K562 (cell line): Measurements from ENCODE around the gene CCNK. TPM values are rescaled to one million over a fixed set of nuclear protein-coding genes. Genes with fewer than 3 reads are reported as not detected.

ENCODE experiments used
- ATAC-seq: fragments of 200-7000 bp; cut with Tn5 transposase; 3 replicates; pipeline ENCODE4 v1.9.1; 2020; ENCODE audit warnings: moderate library complexity
- BruUV-seq: library from RNA; stranded (reverse); fragments of 400-500 nt; replicated peaks from 2 replicates; lab custom pipeline; 2021; lab: Mats Ljungman, UMichigan
- CTCF ChIA-PET: fragments of 300-600 bp; formaldehyde crosslinking; extraction: SDS; loops from one replicate; lab custom pipeline; 2021; ENCODE audit warnings: low intra/inter-chr PET ratio; lab: Yijun Ruan, JAX
- POLR2A ChIA-PET: fragments of 300-600, 350-650 bp; sonication (Branson Sonifier 250); formaldehyde crosslinking; extraction: SDS; loops from one replicate; lab custom pipeline; 2021; ENCODE audit warnings: antibody characterized with exemption, inconsistent platforms; lab: Yijun Ruan, JAX
- DNase-seq, 4 experiments: peaks; one replicate each; pipeline versions ENCODE4 v3.0.0 to v3.0.0-alpha.2; 2011 to 2018; ENCODE audit warnings: low spot score in 3 of 4, mixed read lengths in 3 of 4; ENCODE audit errors: extremely low read depth in 1 of 4
- FAIRE-seq: peaks from 2 replicates; lab custom pipeline; 2011; peaks lifted over from hg19 to GRCh38; lab: Jason Lieb, UNC
- H2AFZ ChIP-seq: 2 replicates; pipeline ENCODE4 v1.6.0; 2011; ENCODE audit warnings: low read depth, low read length, control low read depth, inconsistent platforms
- H3K27ac ChIP-seq: fragments of 200-600 bp; 3 replicates; pipeline ENCODE4 v1.8.0; 2011; ENCODE audit warnings: low read depth, mild to moderate bottlenecking, control low read depth, inconsistent platforms, low read length, moderate library complexity, mixed read lengths; ENCODE audit errors: extremely low read depth
- H3K27me3 ChIP-seq, 2 experiments: fragments of 300-600 bp in 1 of 2; 2 replicates in 1 of 2; 3 replicates in 1 of 2; pipeline versions ENCODE4 v1.6.0 to v1.8.0; 2011; ENCODE audit warnings: inconsistent platforms in 2 of 2, low read length in 2 of 2, mild to moderate bottlenecking in 1 of 2, mixed read lengths in 1 of 2, moderate library complexity in 1 of 2; ENCODE audit not compliant: control insufficient read depth in 2 of 2, insufficient read depth in 2 of 2
- H3K36me3 ChIP-seq: fragments of 300-600 bp; 3 replicates; pipeline ENCODE4 v1.8.0; 2011; ENCODE audit warnings: mild to moderate bottlenecking, low read length, inconsistent platforms; ENCODE audit not compliant: control insufficient read depth, insufficient read depth
- H3K4me1 ChIP-seq, 2 experiments: fragments of 200-600 bp in 1 of 2; replicated peaks in 1 of 2; 2 replicates in 1 of 2; 3 replicates in 1 of 2; pipeline versions ENCODE4 v1.5.1 to v1.8.0; 2011; ENCODE audit warnings: inconsistent platforms in 2 of 2, low read length in 2 of 2, mild to moderate bottlenecking in 1 of 2, mixed read lengths in 1 of 2, moderate library complexity in 1 of 2; ENCODE audit not compliant: control insufficient read depth in 2 of 2, insufficient read depth in 2 of 2
- H3K4me2 ChIP-seq: 2 replicates; pipeline ENCODE4 v1.6.1; 2011; ENCODE audit warnings: low read length, control low read depth, inconsistent platforms, mixed read lengths; ENCODE audit not compliant: insufficient read depth
- H3K4me3 ChIP-seq: fragments of 200-600 bp; sonication (generic), shearing (Covaris generic); 2 replicates; pipeline ENCODE4 v1.5.1; 2016; ENCODE audit warnings: control low read depth, inconsistent platforms
- H3K79me2 ChIP-seq: fragments of 200-600 bp; 3 replicates; pipeline ENCODE4 v1.8.0; 2011; ENCODE audit warnings: low read length, inconsistent platforms; ENCODE audit not compliant: control insufficient read depth, insufficient read depth
- H3K9ac ChIP-seq, 2 experiments: 2 replicates each; pipeline versions ENCODE4 v1.6.0 to v1.6.1; 2011; ENCODE audit warnings: low read depth in 2 of 2, low read length in 2 of 2, control low read depth in 1 of 2, inconsistent platforms in 1 of 2, mild to moderate bottlenecking in 1 of 2, mixed read lengths in 1 of 2; ENCODE audit not compliant: insufficient read depth in 1 of 2
- H3K9me1 ChIP-seq: one replicate; pipeline ENCODE4 v1.6.0; 2011; ENCODE audit warnings: inconsistent platforms, mild to moderate bottlenecking, low read length, moderate library complexity; ENCODE audit not compliant: control insufficient read depth, insufficient read depth
- H3K9me3 ChIP-seq: replicated peaks from 2 replicates; pipeline ENCODE4 v1.5.1; 2011; ENCODE audit warnings: low read depth, low read length, inconsistent platforms; ENCODE audit not compliant: control insufficient read depth, insufficient read depth
- H4K20me1 ChIP-seq: replicated peaks from 2 replicates; pipeline ENCODE4 v1.6.1; 2011; ENCODE audit warnings: low read length, inconsistent platforms, mixed read lengths; ENCODE audit not compliant: control insufficient read depth, insufficient read depth
- CHCHD3 ChIP-seq: fragments of 250-450 bp; sonication (Bioruptor Pico); IDR thresholded peaks from 2 replicates; pipeline ENCODE4 v2.1.2; 2022; ENCODE audit warnings: mild to moderate bottlenecking
- CREBBP ChIP-seq: IDR thresholded peaks from one replicate; pipeline ENCODE4 v1.6.1; 2012; ENCODE audit warnings: low read depth, mild to moderate bottlenecking, control low read depth, inconsistent platforms, low read length
- FOXP4 ChIP-seq: sonication (generic); formaldehyde crosslinking; IDR thresholded peaks from 2 replicates; pipeline ENCODE4 v1.8.0; 2022; ENCODE audit warnings: mild to moderate bottlenecking, missing genetic modification reagents, borderline replicate concordance
- KDM5B ChIP-seq: fragments of 200-600 bp; sonication (generic); IDR thresholded peaks from 2 replicates; pipeline ENCODE4 v1.6.1; 2012; ENCODE audit warnings: low read depth, mild to moderate bottlenecking, moderate library complexity, low read length, control low read depth, inconsistent platforms; ENCODE audit not compliant: insufficient replicate concordance
- TCF15 ChIP-seq: fragments of 250-450 bp; sonication (Bioruptor Pico); IDR thresholded peaks from 2 replicates; pipeline ENCODE4 v1.8.0; 2022; ENCODE audit warnings: moderate library complexity, mild to moderate bottlenecking, inconsistent platforms
- ZNF512 ChIP-seq: IDR thresholded peaks from 2 replicates; pipeline ENCODE4 v1.6.1; 2016; ENCODE audit warnings: missing genetic modification characterization, missing compliant biosample characterization
- WGBS: fragments of 100-300 bp; shearing (Covaris generic); methylation state at CpG from one replicate; pipeline ENCODE4 v1.1.6; 2016; ENCODE audit warnings: low coverage, mixed read lengths; ENCODE audit not compliant: insufficient coverage; ENCODE audit errors: missing lambda C conversion rate; 5-methylcytosine and 5-hydroxymethylcytosine counted together
- in situ Hi-C: fragments of 300-500 bp; cut with MboI; formaldehyde crosslinking; loops from 4 replicates; pipeline ENCODE4 v1.15.0; 2018; ENCODE audit warnings: inconsistent platforms, mixed read lengths
- intact Hi-C: fragments of 100-400 bp; cut with micrococcal nuclease; formaldehyde crosslinking; loops from 2 replicates; pipeline ENCODE4 v1.14.2; 2022
- polyA plus RNA-seq, 8 experiments: library from polyadenylated mRNA; depleted of rRNA in 4 of 8; stranded (reverse) in 5 of 8; unstranded in 3 of 8; fragments of >200 nt; fragmentation: Nextera tagmentation in 2 of 8; fragmentation: Illumina TruSeq in 1 of 8; extraction: Ambion mirVana in 2 of 8; extraction: Trizol in 1 of 8; gene quantifications; 2 replicates each; pipeline versions ENCODE4 v1.2.1 to v1.2.3, GENCODE V29; 2011 to 2014; ENCODE audit warnings: inconsistent platforms in 1 of 8, missing spikeins in 1 of 8
- total RNA-seq, 7 experiments: library from RNA; depleted of rRNA in 6 of 7; stranded (reverse); fragments of >200 nt in 6 of 7; fragmentation: Illumina TruSeq in 2 of 7; extraction: Trizol in 2 of 7; gene quantifications; 2 replicates each; pipeline versions ENCODE4 v1.2.1 to v1.2.3, GENCODE V29; 2011 to 2021; ENCODE audit warnings: low replicate concordance in 1 of 7

Gene CCNK
- total and polyA plus RNA-seq, 9 of the 15 experiments (the other 6 are each of a cell fraction or from before 2014, with no cell fraction given) = 5.8 to 84.2 (median 16.4) TPM

DNA sequence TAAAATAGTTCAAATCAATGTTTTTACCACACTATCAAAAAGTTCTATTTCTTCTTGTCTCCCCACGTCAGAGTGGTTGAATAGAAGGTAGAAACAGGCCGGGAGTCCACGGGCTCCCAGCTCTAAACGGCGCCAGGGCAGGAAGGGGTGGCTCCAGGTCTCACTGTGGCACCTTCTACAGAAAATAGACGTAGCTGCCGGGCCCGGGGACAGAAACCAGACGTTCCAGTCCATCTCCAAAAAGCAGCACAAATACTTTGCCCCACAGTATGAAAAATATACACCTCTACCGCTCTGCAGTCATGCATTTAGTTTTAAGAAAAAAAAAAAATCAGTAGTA, 30.9 kb downstream of the CCNK start (continued):
- TF ChIP-seq FOXP4 = no peak
- no peak for TF ChIP-seq CHCHD3 (CRISPR knock-in tag)
- no peak for TF ChIP-seq ZNF512 (tag)

DNA sequence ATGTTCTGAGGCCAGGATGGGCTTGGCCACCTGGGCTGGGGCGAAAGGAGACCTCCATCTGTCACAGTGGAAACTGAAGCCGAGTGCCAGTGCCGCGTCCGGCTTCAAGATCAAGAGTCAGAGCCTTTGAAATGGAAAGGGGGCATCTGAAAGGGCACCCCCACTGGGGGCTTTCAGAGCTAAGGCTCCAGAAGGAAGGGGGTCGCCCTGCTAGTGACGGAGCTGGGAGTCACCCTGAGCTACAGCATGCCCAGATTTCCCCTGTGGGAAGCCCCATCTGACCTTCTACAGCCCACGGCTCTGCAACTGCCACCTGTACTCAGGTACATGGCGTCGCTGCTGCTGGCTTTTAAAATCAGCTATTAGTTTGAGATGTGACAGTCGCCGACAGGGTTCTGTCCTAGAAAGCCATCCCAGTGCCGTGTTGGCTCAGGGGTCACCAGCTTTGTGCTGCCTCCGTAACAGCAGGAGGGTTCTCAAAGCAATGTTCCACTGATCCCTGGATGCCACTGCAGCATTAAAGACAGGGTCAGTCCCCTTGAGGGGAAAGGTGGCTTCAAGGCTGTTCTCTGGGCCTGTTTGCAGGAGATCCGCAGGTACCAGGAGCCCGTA, 31.5 kb downstream of the CCNK start:
- Histone ChIP-seq H3K4me1 (peaks cover 0 to 11% of the 10 kb centered on the region in 2 experiments; a peak in 2 of 5 replicates), H3K4me2 (no peak overlapping the region), H3K4me3 (no peak overlapping the region), H3K9ac (no peak overlapping the region), H3K9me1 (no peaks in the 10 kb centered on the region), H4K20me1 (0 out of 2 replicates have a peak, but pooled peaks cover 7% of the 10 kb centered on the region), H3K79me2 (no peaks in the 10 kb centered on the region), H3K27ac (no peak overlapping the region), H2AFZ (no peak overlapping the region), H3K9me3 (no peaks in the 10 kb centered on the region), H3K36me3 (peaks cover 39% of the 10 kb centered on the region; the same call in 2 of the 3 replicates), H3K27me3 (no peaks in the 10 kb centered on the region)
- 92% methylated on average over 10 of the region's 16 CpGs for WGBS
- TF ChIP-seq CREBBP = no peak
- no peak for TF ChIP-seq KDM5B
- no peak for TF ChIP-seq TCF15 (CRISPR knock-in tag)
- in situ Hi-C loops (no loop called here), intact Hi-C loops (no loop called here)
- ChIA-PET CTCF (no interaction called here), POLR2A (interaction anchor here (0.5 to 1.2 kb wide), 3 partner anchors 9 to 171 kb away, joined by 3 read pairs; partner anchors contain the start of gene CYP46A1)
- BruUV-seq = no TSS peak
- no peak for DNase-seq
- ATAC-seq = no peak
- FAIRE-seq = no peak
